Measurements from ENCODE around the gene KCNK6. TPM values are rescaled to one million over a fixed set of nuclear protein-coding genes. Genes with fewer than 3 reads are reported as not detected.

KCNK6 gene
- total and polyA plus RNA-seq, 10 of the 15 experiments (the other 5 are each of a cell fraction or from before 2014, with no cell fraction given) = 0.04 to 1.4 (median 1.1) TPM

- no peak overlapping the region for H2AFZ ChIP-seq (ENCODE audit: control insufficient read depth, low read depth, low read length)
- POLR2A ChIA-PET = no interaction called here
- FAIRE-seq = no peak
Measured at GRCh38 chr19:38273499-38273898, 46.1 kb upstream of the KCNK6 start.

GRCh38 chr19:38274739-38275138 is 44.9 kb upstream of the KCNK6 start:
- no peak overlapping the region for H2AFZ ChIP-seq (ENCODE audit: control insufficient read depth, low read depth, low read length)
- no peaks in the 10 kb centered on the region; a peak in 1 of 4 replicates for H3K27me3 ChIP-seq (replicated peaks in 1 of 2; ENCODE audit: control insufficient read depth in 2 of 2, insufficient read depth in 2 of 2, low read length in 1 of 2)
- no peak overlapping the region for H3K9ac ChIP-seq (ENCODE audit: control insufficient read depth, insufficient read depth, low read length)
- intact Hi-C loops (cut with micrococcal nuclease; ENCODE audit: unreplicated experiment) = no loop called here
- no peak overlapping the region for H3K4me3 ChIP-seq
- H3K4me2 ChIP-seq (ENCODE audit: control insufficient read depth, insufficient read depth) = no peak overlapping the region
- ChIA-PET RAD21 (ENCODE audit: unreplicated experiment) (no interaction called here), POLR2A (interaction anchor here (0.6 kb wide), 1 partner anchor 8 kb away, joined by 3 read pairs; no protein-coding TSS in a partner anchor), SMC1A (ENCODE audit: uncharacterized antibody, unreplicated experiment) (no interaction called here), CTCF (interaction anchor here (0.7 kb wide), 1 partner anchor 372 kb away, joined by 3 read pairs; no protein-coding TSS in a partner anchor)
- no peaks in the 10 kb centered on the region for H3K36me3 ChIP-seq (ENCODE audit: control insufficient read depth in 2 of 2, insufficient read depth in 2 of 2, low read length in 1 of 2)
- H3K79me2 ChIP-seq (ENCODE audit: control insufficient read depth, insufficient read depth, low read length) = no peaks in the 10 kb centered on the region
- no peak for ATAC-seq
- in situ Hi-C loops (cut with MboI) = no loop called here
- no peaks in the 10 kb centered on the region for H3K4me1 ChIP-seq (ENCODE audit: control insufficient read depth, insufficient read depth, low read length)
- H3K27ac ChIP-seq (ENCODE audit: control insufficient read depth, insufficient read depth) = no peak overlapping the region
- no peaks in the 10 kb centered on the region for H3K9me3 ChIP-seq (replicated peaks; ENCODE audit: control insufficient read depth, insufficient read depth, low read length)
- H4K20me1 ChIP-seq (ENCODE audit: control insufficient read depth, insufficient read depth) = no peaks in the 10 kb centered on the region
- no TSS peak for BruUV-seq (replicated peaks)
- DNase-seq (ENCODE audit: low read depth, low spot score) = no peak
- FAIRE-seq = no peak
- WGBS (ENCODE audit: insufficient coverage, insufficient replicate concordance, low lambda C conversion rate, missing lambda C conversion rate) = 66% methylated on average over 9 of the region's 9 CpGs
- TF ChIP-seq RUNX3 (IDR thresholded peaks at IDR 0.05; ENCODE audit: low read length) (no peak), NR2C2 (IDR thresholded peaks at IDR 0.05; ENCODE audit: borderline replicate concordance, control insufficient read depth, insufficient read length, low read depth) (no peak), SRF (IDR thresholded peaks at IDR 0.05; ENCODE audit: low read depth in 2 of 2, low read length in 2 of 2) (no peak), RAD51 (IDR thresholded peaks at IDR 0.05) (no peak), CHD4 (IDR thresholded peaks at IDR 0.05) (no peak), NKRF (conservative IDR thresholded peaks at IDR 0.05) (no peak), SPI1 (IDR thresholded peaks at IDR 0.05; ENCODE audit: borderline replicate concordance, insufficient read depth, low read depth, low read length) (no peak)

More at GRCh38 chr19:38273499-38273898, 46.1 kb upstream of the KCNK6 start:
- no peaks in the 10 kb centered on the region for H3K79me2 ChIP-seq (ENCODE audit: control insufficient read depth, insufficient read depth, low read length)
- H3K27me3 ChIP-seq (replicated peaks in 1 of 2; ENCODE audit: control insufficient read depth in 2 of 2, insufficient read depth in 2 of 2, low read length in 1 of 2) = no peaks in the 10 kb centered on the region; a peak in 1 of 4 replicates
- TF ChIP-seq NR2F1 (conservative IDR thresholded peaks at IDR 0.05) (no peak), YY1 (IDR thresholded peaks at IDR 0.05; ENCODE audit: low read depth, low read length) (no peak), BRCA1 (IDR thresholded peaks at IDR 0.05; ENCODE audit: low read depth, low read length) (no peak), SRF (IDR thresholded peaks at IDR 0.05; ENCODE audit: low read depth in 2 of 2, low read length in 2 of 2) (no peak), BACH1 (IDR thresholded peaks at IDR 0.05; ENCODE audit: borderline replicate concordance) (no peak), ZNF384 (IDR thresholded peaks at IDR 0.05; ENCODE audit: borderline replicate concordance, low read depth, low read length) (no peak), HSF1 (IDR thresholded peaks at IDR 0.05; ENCODE audit: low read depth, low read length) (no peak)
- SMC1A ChIA-PET (ENCODE audit: uncharacterized antibody, unreplicated experiment) = no interaction called here
- H4K20me1 ChIP-seq (ENCODE audit: control insufficient read depth, insufficient read depth) = no peaks in the 10 kb centered on the region
- no peak overlapping the region for H3K27ac ChIP-seq (ENCODE audit: control insufficient read depth, insufficient read depth)
- H3K9ac ChIP-seq (ENCODE audit: control insufficient read depth, insufficient read depth, low read length) = no peak overlapping the region
- no peaks in the 10 kb centered on the region for H3K36me3 ChIP-seq (ENCODE audit: control insufficient read depth in 2 of 2, insufficient read depth in 2 of 2, low read length in 1 of 2)
- no peaks in the 10 kb centered on the region for H3K4me1 ChIP-seq (ENCODE audit: control insufficient read depth, insufficient read depth, low read length)
- RAD21 ChIA-PET (ENCODE audit: unreplicated experiment) = no interaction called here
- CTCF ChIA-PET = no interaction called here
- 35% methylated on average over 2 of the region's 2 CpGs for WGBS (ENCODE audit: insufficient coverage, insufficient replicate concordance, low lambda C conversion rate, missing lambda C conversion rate)
- ATAC-seq (no peak), DNase-seq (ENCODE audit: low read depth, low spot score) (no peak)
- BruUV-seq (replicated peaks) = no TSS peak
- in situ Hi-C loops (cut with MboI) = no loop called here
- no peak overlapping the region for H3K4me2 ChIP-seq (ENCODE audit: control insufficient read depth, insufficient read depth)
- no peak overlapping the region for H3K4me3 ChIP-seq
- no peaks in the 10 kb centered on the region for H3K9me3 ChIP-seq (replicated peaks; ENCODE audit: control insufficient read depth, insufficient read depth, low read length)
- intact Hi-C loops (cut with micrococcal nuclease; ENCODE audit: unreplicated experiment) = no loop called here
